Eye (tissue), 1 donor: ENCODE results near the gene PRPSAP1.

Experiments used
- DNase-seq: peaks from one replicate; pipeline ENCODE4 v3.0.0-alpha.2; 2015

The PRPSAP1 gene

GRCh38 chr17:76383546-76384221 lies 30.0 kb upstream of the PRPSAP1 start:
- peak; percentile 80 for DNase-seq

- DNase-seq, result peak; percentile 87
Observed at GRCh38 chr17:76382803-76383545, 29.3 kb upstream of the PRPSAP1 start.

GRCh38 chr17:76382351-76382802 lies 28.7 kb upstream of the PRPSAP1 start:
- DNase-seq, result peak; percentile 86

GRCh38 chr17:76381633-76382350 lies 28.1 kb upstream of the PRPSAP1 start:
- no peak for DNase-seq

- no peak for DNase-seq
Observed at GRCh38 chr17:76379646-76380376, 26.1 kb upstream of the PRPSAP1 start.

GRCh38 chr17:76379275-76379641 lies 25.5 kb upstream of the PRPSAP1 start:
- no peak for DNase-seq

- DNase-seq, result no peak
Observed at GRCh38 chr17:76378548-76379274, 25.0 kb upstream of the PRPSAP1 start.

- DNase-seq, result peak; percentile 7
Observed at GRCh38 chr17:76376318-76377133, 22.8 kb upstream of the PRPSAP1 start.

GRCh38 chr17:76371656-76372628 lies 18.2 kb upstream of the PRPSAP1 start:
- no peak for DNase-seq

- DNase-seq, result peak; percentile 68
Observed at GRCh38 chr17:76370261-76370993, 16.7 kb upstream of the PRPSAP1 start.

- DNase-seq, result peak; percentile 91
Observed at GRCh38 chr17:76369804-76370203, 16.1 kb upstream of the PRPSAP1 start.

GRCh38 chr17:76369379-76369778 lies 15.7 kb upstream of the PRPSAP1 start:
- no peak for DNase-seq

- peak; percentile 80 for DNase-seq
Observed at GRCh38 chr17:76368545-76368944, 14.8 kb upstream of the PRPSAP1 start.

- DNase-seq, result no peak
Observed at GRCh38 chr17:76367642-76368041, 13.9 kb upstream of the PRPSAP1 start.

- no peak for DNase-seq
Observed at GRCh38 chr17:76366247-76366646, 12.5 kb upstream of the PRPSAP1 start.

- DNase-seq, result peak; percentile 8
Observed at GRCh38 chr17:76365256-76365903, 11.7 kb upstream of the PRPSAP1 start.

GRCh38 chr17:76363107-76363842 lies 9.6 kb upstream of the PRPSAP1 start:
- DNase-seq, result no peak

GRCh38 chr17:76360461-76360860 lies 6.7 kb upstream of the PRPSAP1 start:
- no peak for DNase-seq
